GM18907 (cell line): ENCODE data around the gene TYW1B.
"Not testable (repeated sequence)": the region's sequence is repeated elsewhere in the genome, so short reads cannot be mapped to it uniquely, and the experiment has no call there.

ENCODE experiments used
- ATAC-seq: cut with Tn5 transposase; IDR thresholded peaks from one replicate; pipeline ENCODE4 v1.9.1; 2021; ENCODE audit warnings: mild to moderate bottlenecking, moderate library complexity; ENCODE audit not compliant: unreplicated experiment

TYW1B gene

DNA sequence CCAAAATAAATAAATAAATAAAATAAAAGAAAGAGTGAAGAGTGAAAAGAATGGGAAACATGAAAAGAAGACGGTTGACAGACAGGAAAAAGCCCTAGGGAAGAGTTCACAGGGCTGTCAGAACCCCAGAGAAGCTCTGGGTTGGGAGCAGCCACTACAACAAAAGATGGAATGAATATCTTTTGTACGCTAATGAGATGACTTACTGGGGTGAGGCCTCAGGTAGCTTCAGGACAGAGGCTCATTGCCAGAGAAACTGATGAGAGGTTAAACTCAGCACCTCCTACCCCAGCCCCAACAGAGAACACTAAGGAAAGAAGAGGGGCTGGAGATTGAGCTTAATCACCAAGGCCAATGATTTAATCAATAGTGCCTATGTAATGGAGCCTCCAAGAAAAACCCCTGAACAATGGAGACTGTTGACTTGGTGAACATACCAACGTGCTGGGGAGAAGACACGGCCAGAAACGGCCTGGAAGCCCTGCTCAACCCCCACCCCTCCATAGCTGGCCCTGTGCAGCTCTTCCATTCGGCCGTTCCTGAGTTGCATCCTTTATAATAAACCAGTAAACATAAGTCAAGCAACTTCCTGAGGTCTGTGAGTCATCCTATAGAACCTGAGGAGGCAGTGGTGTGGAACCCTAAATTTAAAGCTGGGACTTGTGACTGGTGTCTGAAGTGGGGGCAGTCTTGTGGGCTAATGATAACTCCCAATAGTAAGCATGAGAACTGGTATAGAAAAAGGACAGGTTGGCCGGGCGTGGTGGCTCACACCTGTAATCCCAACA lies 11.4 kb downstream of the TYW1B start:
- ATAC-seq = not testable (repeated sequence)

GRCh38 chr7:72810437-72810836 lies 17.6 kb downstream of the TYW1B start:
- ATAC-seq = not testable (repeated sequence)

DNA sequence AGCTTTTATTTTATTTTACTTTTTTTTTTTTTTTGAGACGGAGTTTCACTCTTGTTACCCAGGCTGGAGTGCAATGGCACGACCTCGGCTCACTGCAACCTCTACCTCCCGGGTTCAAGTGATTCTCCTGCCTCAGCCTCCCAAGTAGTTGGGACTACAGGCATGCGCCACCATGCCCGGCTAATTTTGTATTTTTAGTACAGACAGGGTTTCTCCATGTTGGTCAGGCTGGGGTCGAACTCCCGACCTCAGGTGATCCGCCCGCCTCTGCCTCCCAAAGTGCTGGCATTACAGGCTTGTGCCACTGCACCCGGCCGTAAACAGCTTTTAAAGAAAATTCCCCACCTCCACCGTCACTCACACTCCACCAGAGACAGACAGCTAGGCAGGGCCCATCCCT lies 19.5 kb downstream of the TYW1B start:
- ATAC-seq = not testable (repeated sequence)

DNA sequence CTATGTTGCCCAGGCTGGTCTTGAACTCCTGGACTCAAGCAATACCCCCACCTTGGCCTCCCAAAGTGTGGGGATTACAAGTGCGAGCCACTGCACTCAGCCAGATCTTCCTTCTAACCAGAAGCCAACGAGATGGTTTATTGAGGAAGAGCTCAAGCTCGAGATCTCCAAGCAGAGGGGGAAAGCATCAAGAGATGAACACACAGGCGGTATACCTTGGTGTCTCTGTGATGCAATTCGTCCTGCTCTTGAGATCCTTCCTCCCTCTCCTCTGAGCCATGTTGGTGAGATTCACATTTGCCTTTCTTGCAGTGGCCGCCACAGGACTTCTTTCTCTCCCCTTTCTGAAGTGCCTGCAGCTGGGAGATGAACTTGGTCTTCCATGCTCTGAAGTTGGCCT lies 21.1 kb downstream of the TYW1B start:
- not testable (repeated sequence) for ATAC-seq

DNA sequence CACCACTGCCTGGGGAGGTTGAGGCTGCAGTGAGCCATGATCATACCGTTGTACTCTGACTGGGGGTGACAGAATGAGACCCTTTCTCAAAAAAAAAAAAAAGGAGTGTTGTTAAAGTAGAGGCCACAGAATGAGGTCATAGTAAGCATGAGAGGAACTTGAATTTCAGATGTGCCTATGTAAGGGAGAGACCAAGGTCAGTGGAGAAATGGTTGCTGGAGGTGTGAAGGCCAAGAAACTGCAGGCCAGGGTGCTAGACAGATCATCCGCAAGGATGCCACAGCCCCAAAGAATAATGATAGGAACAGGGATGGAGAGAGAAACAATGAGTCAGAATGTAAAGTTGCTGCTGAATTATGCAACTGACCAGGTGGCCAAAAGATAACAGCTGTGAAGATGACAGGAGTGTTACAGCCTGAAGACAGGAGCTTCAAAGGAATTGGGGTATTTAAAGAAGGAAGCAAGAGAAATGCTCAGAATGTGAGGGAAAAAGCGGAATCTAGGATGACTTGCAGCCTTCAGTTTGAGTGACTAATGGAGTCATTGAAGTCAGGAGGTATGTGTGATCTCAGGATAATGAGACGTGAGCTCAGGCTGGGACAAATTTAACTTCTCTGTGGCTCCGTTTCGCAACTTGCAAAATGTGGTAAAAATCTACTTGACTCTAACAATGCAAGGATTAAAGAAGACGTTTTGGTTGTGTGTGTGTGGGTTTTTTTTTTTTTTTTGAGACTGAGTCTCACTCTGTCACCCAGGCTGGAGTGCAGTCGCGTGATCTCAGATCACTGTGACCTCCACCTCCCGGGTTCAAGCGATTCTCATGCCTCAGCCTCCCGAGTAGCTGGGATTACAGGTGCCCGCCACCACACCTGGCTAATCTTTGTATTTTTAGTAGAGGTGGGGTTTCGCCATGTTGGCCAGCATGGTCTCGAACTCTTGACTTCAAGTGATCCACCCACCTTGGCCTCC lies 22.2 kb downstream of the TYW1B start:
- no peak for ATAC-seq

DNA sequence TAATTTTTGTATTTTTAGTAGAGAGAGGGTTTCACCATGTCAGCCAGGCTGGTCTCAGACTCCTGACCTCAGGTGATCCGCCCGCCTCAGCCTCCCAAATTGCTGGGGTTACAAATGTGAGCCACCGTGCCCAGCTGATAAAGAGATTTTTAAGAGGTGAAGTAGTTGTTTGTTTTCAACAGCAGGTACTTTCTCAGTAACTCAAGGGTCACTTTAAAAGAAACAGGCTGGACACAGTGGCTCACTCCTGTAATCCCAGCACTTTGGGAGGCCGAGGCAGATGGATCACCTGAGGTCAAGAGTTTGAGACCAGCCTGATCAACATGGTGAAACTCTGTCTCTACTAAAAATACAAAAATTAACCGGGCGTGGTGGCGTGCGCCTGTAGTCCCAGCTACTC lies 24.2 kb downstream of the TYW1B start:
- ATAC-seq = not testable (repeated sequence)

GRCh38 chr7:72801564-72801963 lies 26.4 kb downstream of the TYW1B start:
- ATAC-seq = not testable (repeated sequence)

DNA sequence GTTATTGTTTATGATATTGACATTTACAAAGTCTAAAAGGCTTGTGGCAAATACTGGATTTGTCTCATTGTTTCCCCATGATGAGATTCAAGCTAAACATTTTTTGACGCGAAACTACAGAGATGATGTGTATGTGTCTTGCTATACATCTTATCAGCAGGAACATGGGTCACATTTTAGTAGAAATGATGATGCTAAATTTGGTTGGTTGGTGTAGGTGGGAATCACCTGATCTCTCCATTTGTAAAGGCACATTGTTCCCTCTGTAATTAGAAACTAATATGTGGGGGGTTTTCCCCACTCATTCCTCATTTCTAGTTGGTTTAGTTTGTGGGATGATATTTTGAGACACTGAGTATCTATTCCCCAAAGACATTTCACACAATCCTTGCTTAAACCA lies 32.6 kb downstream of the TYW1B start:
- ATAC-seq = not testable (repeated sequence)

DNA sequence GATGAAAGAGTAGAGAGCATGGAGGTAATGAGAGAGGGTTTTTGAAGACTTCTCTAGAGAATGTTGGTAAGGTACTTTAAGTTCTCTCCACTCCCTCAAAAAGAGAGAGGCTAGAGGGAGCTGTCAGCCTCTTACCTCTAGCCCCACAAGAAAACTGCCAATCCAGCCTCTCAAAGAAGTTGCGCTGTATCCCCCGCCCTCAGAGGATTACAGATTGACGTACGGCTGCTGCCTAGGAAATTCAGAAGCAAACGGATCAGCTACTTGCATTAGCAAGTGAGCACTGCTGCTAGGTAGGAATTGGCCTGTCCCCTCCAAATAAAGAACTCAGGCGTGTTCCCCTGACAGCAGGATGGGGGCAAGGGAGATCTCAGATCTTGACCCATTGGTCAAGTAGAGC lies 34.2 kb downstream of the TYW1B start:
- no peak for ATAC-seq

DNA sequence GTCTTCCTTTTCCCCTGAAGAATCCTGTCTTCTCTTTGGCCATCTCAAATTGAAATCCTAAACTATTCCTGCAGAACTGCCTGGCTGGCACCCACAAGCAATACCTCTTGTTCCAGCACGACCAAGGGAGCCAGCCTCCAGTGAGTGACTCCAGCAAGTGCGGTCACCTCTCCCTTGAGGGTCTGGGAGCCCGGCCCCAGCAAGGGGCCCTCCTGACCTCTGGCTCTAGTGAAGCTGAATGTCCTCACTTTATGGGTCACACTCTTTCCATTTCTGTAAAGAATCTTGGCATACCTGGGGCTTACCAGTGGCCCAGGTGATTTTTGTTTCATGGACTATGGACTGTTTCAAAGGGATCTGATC lies 37.3 kb downstream of the TYW1B start:
- ATAC-seq = not testable (repeated sequence)

- ATAC-seq = not testable (repeated sequence)
These were observed 37.8 kb downstream of the TYW1B start for GRCh38 chr7:72790048-72790697.

DNA sequence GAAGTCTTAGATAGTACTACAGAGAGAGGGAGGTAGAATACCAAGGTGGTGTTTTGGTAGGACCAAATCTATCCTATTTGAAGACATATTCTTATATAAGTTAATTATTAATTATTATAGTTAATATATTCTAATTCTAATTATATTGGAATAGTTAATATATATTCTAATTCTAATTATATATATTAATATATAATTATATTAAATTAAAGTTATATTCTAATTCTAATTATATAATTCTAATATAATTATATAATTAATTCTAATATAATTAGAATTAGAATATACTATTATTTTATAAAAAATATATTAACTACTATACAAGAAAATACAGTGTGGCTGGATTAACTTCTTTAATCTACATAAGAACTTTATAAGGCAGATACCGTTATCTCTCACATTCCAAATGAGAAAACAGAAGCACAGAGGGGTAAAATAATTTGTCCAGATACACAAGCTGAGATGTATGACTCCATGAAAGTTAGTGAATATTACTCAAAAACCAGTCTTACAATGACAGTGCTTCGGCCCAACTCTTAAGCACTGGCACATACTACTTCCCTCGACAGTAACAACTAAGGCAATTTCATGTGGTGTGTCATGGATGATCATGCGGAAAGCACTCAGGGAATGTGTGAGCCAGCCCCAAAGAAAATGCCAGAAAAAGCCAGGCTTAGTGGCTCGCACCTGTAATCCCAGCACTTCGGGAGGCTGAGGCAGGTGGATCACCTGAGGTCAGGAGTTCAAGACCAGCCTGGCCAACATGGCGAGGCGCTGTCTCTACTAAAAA lies 42.6 kb downstream of the TYW1B start:
- no peak for ATAC-seq

- ATAC-seq = not testable (repeated sequence)
These were observed 44.2 kb downstream of the TYW1B start for GRCh38 chr7:72783601-72784370.

DNA sequence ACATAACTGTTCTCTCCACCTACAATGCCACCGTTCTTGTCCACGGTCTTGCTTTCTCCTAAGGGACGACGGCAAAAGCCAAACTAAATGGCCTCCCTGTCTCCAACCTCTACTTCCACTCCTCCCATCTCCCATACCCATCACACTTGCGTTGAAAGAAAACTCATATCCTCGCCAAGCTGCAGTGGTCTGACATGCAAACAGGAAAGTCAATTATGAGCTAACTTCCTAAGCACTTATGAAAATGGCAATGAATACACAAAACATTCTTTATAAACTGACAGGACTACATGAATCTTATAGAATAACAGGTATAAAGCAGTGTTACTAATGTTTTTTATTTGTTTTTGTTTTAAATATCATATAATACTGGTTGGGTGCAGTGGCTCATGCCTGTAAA lies 46.4 kb downstream of the TYW1B start:
- no peak for ATAC-seq

DNA sequence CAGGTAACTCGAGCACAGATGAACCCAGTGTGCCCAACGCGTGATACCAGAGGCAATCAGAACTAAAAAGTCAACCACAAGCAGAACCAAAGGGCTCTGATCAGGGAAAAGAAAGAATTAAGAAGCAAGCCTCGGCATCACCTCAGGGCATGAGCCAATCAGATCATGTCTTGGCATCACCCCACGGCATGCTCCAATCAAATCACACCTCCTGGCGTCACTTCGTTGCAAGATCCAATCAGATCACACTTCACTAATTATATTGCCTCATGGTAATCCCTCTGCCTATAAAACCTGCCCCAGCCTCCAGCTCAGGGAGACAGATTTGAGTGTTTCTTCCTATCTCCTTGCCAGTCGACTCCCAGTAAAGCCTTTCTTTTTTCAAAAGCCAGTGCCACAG lies 46.8 kb downstream of the TYW1B start:
- no peak for ATAC-seq

DNA sequence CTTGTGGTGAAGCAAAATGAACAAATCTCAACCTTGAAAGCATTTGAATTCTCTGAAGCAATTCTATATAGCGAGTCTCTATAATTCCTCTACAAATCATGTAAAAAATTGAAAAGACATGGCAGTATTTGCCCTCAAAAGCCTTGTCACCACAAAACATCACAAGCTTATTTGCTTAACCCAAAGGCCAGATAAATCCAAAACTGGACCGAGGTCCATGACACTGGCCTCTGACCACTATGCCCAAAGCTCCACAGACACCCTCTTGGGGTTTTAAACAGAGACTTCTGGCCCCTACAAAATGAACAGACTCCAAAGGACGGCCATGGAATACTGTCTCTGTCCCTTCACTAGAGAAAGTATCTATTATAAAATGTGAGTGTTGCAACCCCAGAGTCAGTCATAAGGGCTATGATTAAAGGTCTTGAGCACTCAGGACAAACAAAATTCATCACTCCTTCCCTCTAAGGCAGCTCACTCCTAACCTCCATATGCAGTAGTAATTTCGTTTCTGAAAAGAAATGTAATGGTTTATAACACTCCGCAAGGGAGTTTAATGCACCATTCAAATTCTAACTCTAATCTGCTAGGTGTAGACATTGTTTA lies 47.6 kb downstream of the TYW1B start:
- not testable (repeated sequence) for ATAC-seq

- not testable (repeated sequence) for ATAC-seq
These were observed 50.8 kb downstream of the TYW1B start for GRCh38 chr7:72777167-72777566.

DNA sequence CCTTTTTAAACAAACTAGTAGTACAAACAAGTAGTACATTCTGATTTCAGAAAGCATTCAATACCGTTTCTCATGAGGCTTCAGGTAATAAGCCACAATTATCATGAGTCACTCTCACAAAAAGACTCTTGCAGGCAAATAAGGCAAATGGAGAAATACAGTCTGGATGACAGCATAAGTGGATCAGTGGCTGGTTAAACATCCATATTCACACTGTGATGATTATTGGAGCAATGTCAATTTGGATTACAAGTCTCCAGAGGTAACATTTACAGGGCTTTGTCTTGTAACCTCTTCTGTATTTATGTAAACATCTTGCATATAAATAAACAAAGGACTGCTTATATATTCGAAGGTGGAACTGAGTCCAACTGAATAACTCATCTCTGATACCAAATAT lies 55.4 kb downstream of the TYW1B start:
- not testable (repeated sequence) for ATAC-seq

- not testable (repeated sequence) for ATAC-seq
These were observed 61.0 kb downstream of the TYW1B start for GRCh38 chr7:72766994-72767393.
